A673 (cell line): Measurements from ENCODE around the gene ZNF362.

Source experiments
- EZH2 ChIP-seq: fragments of 200-600 bp; sonication (generic); IDR thresholded peaks from 2 replicates; pipeline ENCODE4 v1.6.1; 2017; ENCODE audit warnings: borderline replicate concordance, low read depth, mild to moderate bottlenecking, mixed read lengths, antibody characterized with exemption, low read length; ENCODE audit not compliant: poor library complexity, severe bottlenecking
- TF ChIP-seq, protein P1 (sequence below): fragments of 300-800, 200-600 bp; sonication (generic); conservative IDR thresholded peaks from 2 replicates; pipeline ENCODE4 v1.5.1; 2017; ENCODE audit warnings: low read depth, mild to moderate bottlenecking, antibody characterized with exemption, low read length, moderate library complexity, mixed read lengths

- TF ChIP-seq, protein P1, sequence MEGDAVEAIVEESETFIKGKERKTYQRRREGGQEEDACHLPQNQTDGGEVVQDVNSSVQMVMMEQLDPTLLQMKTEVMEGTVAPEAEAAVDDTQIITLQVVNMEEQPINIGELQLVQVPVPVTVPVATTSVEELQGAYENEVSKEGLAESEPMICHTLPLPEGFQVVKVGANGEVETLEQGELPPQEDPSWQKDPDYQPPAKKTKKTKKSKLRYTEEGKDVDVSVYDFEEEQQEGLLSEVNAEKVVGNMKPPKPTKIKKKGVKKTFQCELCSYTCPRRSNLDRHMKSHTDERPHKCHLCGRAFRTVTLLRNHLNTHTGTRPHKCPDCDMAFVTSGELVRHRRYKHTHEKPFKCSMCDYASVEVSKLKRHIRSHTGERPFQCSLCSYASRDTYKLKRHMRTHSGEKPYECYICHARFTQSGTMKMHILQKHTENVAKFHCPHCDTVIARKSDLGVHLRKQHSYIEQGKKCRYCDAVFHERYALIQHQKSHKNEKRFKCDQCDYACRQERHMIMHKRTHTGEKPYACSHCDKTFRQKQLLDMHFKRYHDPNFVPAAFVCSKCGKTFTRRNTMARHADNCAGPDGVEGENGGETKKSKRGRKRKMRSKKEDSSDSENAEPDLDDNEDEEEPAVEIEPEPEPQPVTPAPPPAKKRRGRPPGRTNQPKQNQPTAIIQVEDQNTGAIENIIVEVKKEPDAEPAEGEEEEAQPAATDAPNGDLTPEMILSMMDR: no peak
- TF ChIP-seq EZH2: no peak
Measured at GRCh38 chr1:33339413-33339812, 83.1 kb downstream of the ZNF362 start.
